SK-N-SH (cell line): ENCODE measurements around the gene TP53AIP1. TPM values are rescaled to one million over a fixed set of nuclear protein-coding genes. Genes with fewer than 3 reads are reported as not detected.

Experiments
- CTCF ChIA-PET: fragments of 300-600, 350-600 bp; formaldehyde crosslinking; extraction: SDS; loops from one replicate; lab custom pipeline; 2021; lab: Yijun Ruan, JAX
- POLR2A ChIA-PET: fragments of 350-600 bp; sonication (Branson Sonifier 250); formaldehyde crosslinking; extraction: SDS; loops from one replicate; lab custom pipeline; 2020; ENCODE audit warnings: antibody characterized with exemption, inconsistent platforms; lab: Yijun Ruan, JAX
- DNase-seq: peaks from one replicate; pipeline ENCODE4 v3.0.0; 2012
- H2AFZ ChIP-seq: fragments of 200-600 bp; sonication (generic); 2 replicates; pipeline ENCODE4 v1.8.1; 2016; ENCODE audit warnings: antibody characterized with exemption, mild to moderate bottlenecking, low read depth
- H3F3A ChIP-seq: fragments of 200-600 bp; sonication (generic); replicated peaks from 2 replicates; pipeline ENCODE3; 2016; ENCODE audit warnings: antibody characterized with exemption, mild to moderate bottlenecking; ENCODE audit not compliant: insufficient read depth
- H3K27ac ChIP-seq, 2 experiments: fragments of 200-500 bp in 1 of 2; fragments of 200-600 bp in 1 of 2; sonication (Bioruptor generic) in 1 of 2; sonication (generic), shearing (Covaris generic) in 1 of 2; 2 replicates each; pipeline versions ENCODE4 v1.5.1 to v1.6.1; 2014 to 2016; ENCODE audit warnings: low read depth in 2 of 2, inconsistent platforms in 1 of 2, low read length in 1 of 2, mild to moderate bottlenecking in 1 of 2, mixed read lengths in 1 of 2
- H3K27me3 ChIP-seq: fragments of 200-600 bp; sonication (generic), shearing (Covaris generic); 2 replicates; pipeline ENCODE4 v1.6.1; 2016; ENCODE audit warnings: mixed run types; ENCODE audit not compliant: insufficient read depth
- H3K36me3 ChIP-seq, 2 experiments: fragments of 200-500 bp in 1 of 2; fragments of 200-600 bp in 1 of 2; sonication (Bioruptor generic) in 1 of 2; sonication (generic) in 1 of 2; replicated peaks in 1 of 2; 2 replicates each; pipeline versions ENCODE3 to v1.5.1; 2014 to 2016; ENCODE audit warnings: low read length in 1 of 2, mild to moderate bottlenecking in 1 of 2; ENCODE audit not compliant: insufficient read depth in 2 of 2, control insufficient read depth in 1 of 2
- H3K4me1 ChIP-seq, 2 experiments: fragments of 200-500 bp in 1 of 2; fragments of 200-600 bp in 1 of 2; sonication (Bioruptor generic) in 1 of 2; sonication (generic), shearing (Covaris generic) in 1 of 2; 2 replicates each; pipeline versions ENCODE4 v1.5.1 to v1.6.1; 2014 to 2016; ENCODE audit warnings: low read depth in 1 of 2, low read length in 1 of 2, mixed run types in 1 of 2; ENCODE audit not compliant: insufficient read depth in 2 of 2, control insufficient read depth in 1 of 2
- H3K4me2 ChIP-seq: fragments of 200-600 bp; sonication (generic), shearing (Covaris generic); 2 replicates; pipeline ENCODE4 v1.6.1; 2017; ENCODE audit warnings: mixed run types
- H3K4me3 ChIP-seq, 2 experiments: fragments of 200-500 bp in 1 of 2; fragments of 200-600 bp in 1 of 2; sonication (Bioruptor generic) in 1 of 2; sonication (generic), shearing (Covaris generic) in 1 of 2; 2 replicates each; pipeline versions ENCODE4 v1.5.1 to v1.8.1; 2014 to 2016; ENCODE audit warnings: low read depth in 2 of 2, inconsistent platforms in 1 of 2, low read length in 1 of 2, mild to moderate bottlenecking in 1 of 2, mixed read lengths in 1 of 2, moderate library complexity in 1 of 2
- H3K79me2 ChIP-seq: fragments of 200-600 bp; sonication (generic); 2 replicates; pipeline ENCODE4 v1.8.1; 2017; ENCODE audit warnings: mild to moderate bottlenecking; ENCODE audit not compliant: insufficient read depth
- H3K9ac ChIP-seq: fragments of 200-600 bp; sonication (generic); 2 replicates; pipeline ENCODE4 v1.6.1; 2017; ENCODE audit warnings: mixed run types
- H3K9me2 ChIP-seq: fragments of 200-600 bp; sonication (generic); 2 replicates; pipeline ENCODE4 v1.6.1; 2017; ENCODE audit warnings: mixed run types
- H3K9me3 ChIP-seq: fragments of 200-600 bp; sonication (generic); 2 replicates; pipeline ENCODE4 v1.6.1; 2017; ENCODE audit warnings: mixed run types, mild to moderate bottlenecking, moderate library complexity
- H4K20me1 ChIP-seq: fragments of 200-600 bp; sonication (generic); 2 replicates; pipeline ENCODE4 v1.6.1; 2017; ENCODE audit warnings: mild to moderate bottlenecking, mixed run types; ENCODE audit not compliant: insufficient read depth
- ELF1 ChIP-seq: IDR thresholded peaks from 2 replicates; pipeline ENCODE4 v1.4.0; 2012
- EZH2phosphoT487 ChIP-seq: fragments of 200-600 bp; sonication (generic); IDR thresholded peaks from 2 replicates; pipeline ENCODE4 v1.6.1; 2017; ENCODE audit warnings: low read depth, mixed run types, mild to moderate bottlenecking, antibody characterized with exemption, moderate library complexity, borderline replicate concordance
- FOSL2 ChIP-seq: IDR thresholded peaks from 2 replicates; pipeline ENCODE4 v1.4.0; 2012; ENCODE audit warnings: low read depth, mild to moderate bottlenecking, moderate library complexity, borderline replicate concordance
- FOXJ3 ChIP-seq: sonication (generic); formaldehyde crosslinking; IDR thresholded peaks from 2 replicates; pipeline ENCODE4 v1.5.1; 2020; ENCODE audit warnings: mild to moderate bottlenecking, missing genetic modification reagents
- FOXM1 ChIP-seq: IDR thresholded peaks from 2 replicates; pipeline ENCODE4 v1.4.0; 2012; ENCODE audit warnings: low read depth, mild to moderate bottlenecking
- GATA2 ChIP-seq: sonication (generic); formaldehyde crosslinking; IDR thresholded peaks from 2 replicates; pipeline ENCODE4 v1.5.0; 2020; ENCODE audit warnings: mild to moderate bottlenecking, missing genetic modification reagents
- IRF3 ChIP-seq: fragments of 150-350 bp; IDR thresholded peaks from 2 replicates; pipeline ENCODE4 v1.6.1; 2016; ENCODE audit warnings: mild to moderate bottlenecking, low read depth, low read length
- JUND ChIP-seq: IDR thresholded peaks from 2 replicates; pipeline ENCODE4 v1.4.0; 2012
- MEF2A ChIP-seq: IDR thresholded peaks from 2 replicates; pipeline ENCODE4 v1.4.0; 2012; ENCODE audit warnings: low read depth, borderline replicate concordance
- MXI1 ChIP-seq: IDR thresholded peaks from 2 replicates; pipeline ENCODE4 v1.6.1; 2012; ENCODE audit warnings: mild to moderate bottlenecking, low read depth, low read length, improper control_type of control experiment
- NFIC ChIP-seq: IDR thresholded peaks from 2 replicates; pipeline ENCODE4 v1.4.0; 2012; ENCODE audit warnings: borderline replicate concordance
- PBX3 ChIP-seq: IDR thresholded peaks from 2 replicates; pipeline ENCODE4; 2012
- RCOR1 ChIP-seq: fragments of 150-350 bp; IDR thresholded peaks from 2 replicates; pipeline ENCODE4 v1.6.1; 2017; ENCODE audit warnings: antibody characterized with exemption, low read length
- RXRA ChIP-seq: IDR thresholded peaks from 2 replicates; pipeline ENCODE4 v1.4.0; 2012; ENCODE audit warnings: low read depth, mild to moderate bottlenecking, borderline replicate concordance
- SIN3A ChIP-seq: IDR thresholded peaks from 2 replicates; pipeline ENCODE4 v1.6.1; 2012; ENCODE audit warnings: low read depth, mild to moderate bottlenecking, low read length, moderate library complexity, borderline replicate concordance
- TCF12 ChIP-seq: IDR thresholded peaks from 2 replicates; pipeline ENCODE4 v1.4.0; 2012
- USF2 ChIP-seq: fragments of 150-350 bp; IDR thresholded peaks from 2 replicates; pipeline ENCODE4 v1.6.1; 2017; ENCODE audit warnings: antibody characterized with exemption, low read length, low read depth, borderline replicate concordance
- YY1 ChIP-seq: IDR thresholded peaks from 2 replicates; pipeline ENCODE4 v1.4.0; 2012; ENCODE audit warnings: low read depth, mild to moderate bottlenecking
- WGBS: methylation state at CpG from one replicate; pipeline ENCODE4 v1.1.6; 2017; ENCODE audit warnings: low lambda C conversion rate; 5-methylcytosine and 5-hydroxymethylcytosine counted together
- polyA plus RNA-seq, 3 experiments: library from polyadenylated mRNA; depleted of rRNA; stranded (reverse); fragments of >200 nt; gene quantifications; 2 replicates each; pipeline ENCODE4 v1.2.3, GENCODE V29; 2012
- TF ChIP-seq, protein P1 (sequence below): IDR thresholded peaks from 2 replicates; pipeline ENCODE4 v1.4.0; 2012; ENCODE audit warnings: low read depth

TP53AIP1 gene
- polyA plus RNA-seq, 1 of the 3 experiments (the other 2 are of a cell fraction): 0.05 TPM

GRCh38 chr11:128936606-128937251 lies 5.9 kb downstream of the TP53AIP1 start (continued):
- TF ChIP-seq, protein P1, sequence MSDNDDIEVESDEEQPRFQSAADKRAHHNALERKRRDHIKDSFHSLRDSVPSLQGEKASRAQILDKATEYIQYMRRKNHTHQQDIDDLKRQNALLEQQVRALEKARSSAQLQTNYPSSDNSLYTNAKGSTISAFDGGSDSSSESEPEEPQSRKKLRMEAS: no peak
- no peak for TF ChIP-seq ELF1
- no peak for TF ChIP-seq USF2

GRCh38 chr11:128934926-128935325 lies 7.7 kb downstream of the TP53AIP1 start:
- CTCF ChIA-PET: interaction anchor here (1.2 to 34.0 kb wide), 4 partner anchors 22 to 46 kb away, joined by 3 to 872 read pairs (median 22); partner anchors contain the start of gene KCNJ5
- Histone ChIP-seq H3K9ac (no peak overlapping the region), H3K27ac (no peak overlapping the region), H4K20me1 (no peaks in the 10 kb centered on the region), H3K4me1 (peaks cover 0 to 12% of the 10 kb centered on the region in 2 experiments; a peak in 1 of 4 replicates), H3K36me3 (no peaks in the 10 kb centered on the region), H3K79me2 (no peaks in the 10 kb centered on the region), H3K4me3 (no peak overlapping the region), H2AFZ (no peak overlapping the region), H3K4me2 (no peak overlapping the region), H3F3A (no peaks in the 10 kb centered on the region), H3K9me2 (no peaks in the 10 kb centered on the region), H3K9me3 (no peaks in the 10 kb centered on the region), H3K27me3 (no peaks in the 10 kb centered on the region)
- 74% methylated on average over 7 of the region's 10 CpGs for WGBS
- POLR2A ChIA-PET: no interaction called here
- DNase-seq: no peak
- no peak for TF ChIP-seq GATA2
- TF ChIP-seq MEF2A: no peak
- TF ChIP-seq RXRA: no peak
- TF ChIP-seq SIN3A: no peak
- TF ChIP-seq YY1: no peak
- TF ChIP-seq ELF1: no peak
- no peak for TF ChIP-seq PBX3
- no peak for TF ChIP-seq FOSL2

GRCh38 chr11:128934351-128934750 lies 8.3 kb downstream of the TP53AIP1 start:
- Histone ChIP-seq H3K27ac (no peak overlapping the region), H3K36me3 (no peaks in the 10 kb centered on the region)
- TF ChIP-seq FOSL2 (no peak), MEF2A (no peak), GATA2 (no peak), JUND (no peak), FOXJ3 (no peak), IRF3 (no peak), RXRA (no peak), PBX3 (no peak), MXI1 (no peak), FOXM1 (no peak), NFIC (no peak), YY1 (no peak), EZH2phosphoT487 (no peak), RCOR1 (no peak), TCF12 (no peak)
- TF ChIP-seq, protein P1: no peak
- TF ChIP-seq, all 33 proteins: peak for 0
- no peak for DNase-seq
- CTCF ChIA-PET: interaction anchor here (2.4 to 34.0 kb wide), 3 partner anchors 22 to 45 kb away, joined by 8 to 872 read pairs (median 36); partner anchors contain the start of gene KCNJ5
- no peak overlapping the region for H3K4me2 ChIP-seq
- H4K20me1 ChIP-seq: no peaks in the 10 kb centered on the region
- no peaks in the 10 kb centered on the region for H3K27me3 ChIP-seq
- H3K4me1 ChIP-seq: peaks cover 0 to 12% of the 10 kb centered on the region in 2 experiments; a peak in 1 of 4 replicates
- H3K4me3 ChIP-seq: no peak overlapping the region
- POLR2A ChIA-PET: no interaction called here
- no peaks in the 10 kb centered on the region for H3K79me2 ChIP-seq
- whole genome bisulfite sequencing: 76% methylated on average over 7 of the region's 7 CpGs
- H3K9ac ChIP-seq: no peak overlapping the region
- no peaks in the 10 kb centered on the region for H3K9me2 ChIP-seq
- no peak overlapping the region for H2AFZ ChIP-seq
- no peaks in the 10 kb centered on the region for H3F3A ChIP-seq
- H3K9me3 ChIP-seq: no peaks in the 10 kb centered on the region
